ENCODE results near the gene WBP2.

GRCh38 chr17:75810216-75810615 is 44.9 kb downstream of the WBP2 start:
- no peak for TF ChIP-seq TAF1 (IDR thresholded peaks at IDR 0.05; ENCODE audit: borderline replicate concordance, insufficient read depth, low read length)
- no peak for TF ChIP-seq FOXP2 (optimal IDR thresholded peaks at IDR 0.05; ENCODE audit: borderline replicate concordance, extremely low read depth, extremely low read length, insufficient read depth)
